ENCODE data around the gene YTHDF2.

DNA sequence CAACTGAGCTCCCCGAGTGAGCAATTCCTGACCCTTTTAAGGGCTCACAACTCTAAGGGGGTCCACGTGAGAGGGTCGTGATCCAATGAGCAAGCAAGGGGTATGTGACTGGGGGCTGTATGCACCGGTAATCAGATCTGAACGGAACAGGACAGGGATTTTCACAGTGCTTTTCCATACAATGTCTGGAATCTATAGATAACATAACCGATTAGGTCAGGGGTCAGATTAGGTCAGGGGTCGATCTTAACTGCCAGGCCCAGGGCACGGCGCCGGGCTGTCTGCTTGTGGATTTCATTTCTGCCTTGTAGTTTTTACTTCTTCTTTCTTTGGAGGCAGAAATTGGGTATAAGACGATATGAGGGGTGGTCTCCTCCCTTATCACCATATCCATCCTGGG is 44.6 kb downstream of the YTHDF2 start:
- TF ChIP-seq POLR2A (IDR thresholded peaks at IDR 0.05) = no peak
- no peak for TF ChIP-seq CTCF (IDR thresholded peaks at IDR 0.05)

Measured in testis (tissue), 2 donors.